NCI-H187 (cell line): ENCODE measurements around the gene PNMA5.

Source experiments
- DNase-seq, 2 experiments: peaks; one replicate each; lab custom pipeline; 2025; lab: John Stamatoyannopoulos, UW

Gene PNMA5

GRCh38 chrX:152958524-152959465 is 35.1 kb downstream of the PNMA5 start:
- DNase-seq, result peak; percentile 86 to 95

DNA sequence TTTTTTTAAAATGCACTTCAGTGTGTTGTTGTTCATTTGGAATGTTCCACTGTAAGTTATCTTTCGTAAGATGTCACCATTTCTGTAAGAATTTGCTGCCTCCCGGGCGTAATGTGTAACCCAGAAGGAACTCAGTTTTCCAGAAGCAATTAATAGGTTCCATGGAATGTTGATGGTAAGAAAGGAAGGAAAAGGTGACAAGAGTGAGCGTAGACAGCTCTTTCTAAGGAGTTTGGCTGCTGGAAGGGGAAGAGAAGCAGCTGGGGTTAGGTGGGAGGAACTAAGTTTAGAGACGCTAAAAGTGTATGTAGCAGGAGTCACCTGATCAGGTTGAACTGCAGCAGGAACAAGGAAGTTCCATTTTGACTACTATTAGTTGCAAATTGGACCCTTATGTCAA is 35.9 kb downstream of the PNMA5 start:
- DNase-seq, result no peak

GRCh38 chrX:152950786-152951185 is 43.1 kb downstream of the PNMA5 start:
- DNase-seq, result no peak

GRCh38 chrX:152949114-152949513 is 44.8 kb downstream of the PNMA5 start:
- DNase-seq, result no peak

- DNase-seq, result no peak
Observed at GRCh38 chrX:152946681-152947080, 47.2 kb downstream of the PNMA5 start.

DNA sequence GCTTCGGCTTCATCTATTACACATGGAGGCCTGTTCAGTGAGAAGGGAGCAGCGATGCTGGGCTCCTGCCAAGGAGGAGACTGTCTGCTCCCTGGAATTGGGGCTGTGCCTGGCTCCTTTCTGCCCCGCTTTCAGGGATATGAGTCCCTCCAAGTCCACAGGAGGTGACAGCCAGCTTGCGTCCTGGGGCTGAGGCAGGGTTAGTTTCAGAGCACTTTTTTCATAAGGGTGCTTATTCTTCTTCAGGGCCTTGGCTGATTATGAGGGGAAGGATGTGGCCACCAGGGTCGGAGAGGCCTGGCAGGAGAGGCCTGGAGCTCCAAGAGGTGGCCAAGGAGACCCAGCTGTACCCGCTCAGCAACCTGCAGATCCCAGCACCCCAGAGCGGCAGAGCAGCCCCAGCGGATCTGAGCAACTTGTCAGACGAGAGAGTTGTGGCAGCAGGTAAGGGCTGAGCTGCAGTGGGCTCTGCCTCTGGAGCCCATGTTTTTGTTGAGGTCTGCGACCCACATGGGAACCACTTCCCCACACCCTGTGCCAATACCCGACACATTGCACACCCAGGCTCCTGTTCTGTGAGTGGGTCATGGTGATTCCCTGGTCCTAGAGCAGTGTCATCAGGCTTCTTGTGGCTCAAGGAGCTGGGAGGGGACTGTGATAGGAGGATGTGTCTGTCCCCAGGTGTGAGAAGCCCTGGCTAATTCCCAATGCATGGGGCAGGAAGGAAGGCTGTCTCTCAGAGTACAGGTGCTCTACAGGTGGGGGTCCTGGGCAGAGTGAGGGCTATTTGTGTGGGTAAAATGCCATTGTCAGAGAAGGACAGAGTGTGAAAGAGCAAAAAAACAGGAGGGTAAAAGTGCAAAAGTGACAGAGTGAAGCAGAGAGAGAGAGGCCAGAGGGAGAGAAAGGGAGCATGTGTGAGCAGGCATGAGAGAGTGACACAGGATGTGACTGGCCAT is 48.6 kb downstream of the PNMA5 start:
- DNase-seq, result no peak

DNA sequence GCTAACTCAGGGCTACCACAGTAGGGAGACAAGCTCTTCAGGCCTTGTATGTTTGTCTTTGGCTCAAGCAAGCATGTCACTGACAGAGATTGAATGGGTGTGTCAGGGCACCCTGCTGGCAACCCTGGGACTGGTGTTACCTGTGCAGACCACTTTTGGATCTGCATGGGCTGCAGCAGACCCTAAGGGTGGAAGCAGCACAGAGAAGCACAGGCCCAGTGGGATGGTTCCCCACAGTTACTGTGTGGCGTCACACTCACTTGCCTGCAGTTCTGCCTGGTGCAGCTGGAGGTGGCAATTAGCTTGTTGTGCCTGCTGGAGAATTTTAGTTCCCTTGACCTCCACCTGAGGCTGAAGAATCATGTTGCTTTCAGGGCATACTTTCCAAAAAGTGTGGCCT is 50.1 kb downstream of the PNMA5 start:
- DNase-seq, result no peak

DNA sequence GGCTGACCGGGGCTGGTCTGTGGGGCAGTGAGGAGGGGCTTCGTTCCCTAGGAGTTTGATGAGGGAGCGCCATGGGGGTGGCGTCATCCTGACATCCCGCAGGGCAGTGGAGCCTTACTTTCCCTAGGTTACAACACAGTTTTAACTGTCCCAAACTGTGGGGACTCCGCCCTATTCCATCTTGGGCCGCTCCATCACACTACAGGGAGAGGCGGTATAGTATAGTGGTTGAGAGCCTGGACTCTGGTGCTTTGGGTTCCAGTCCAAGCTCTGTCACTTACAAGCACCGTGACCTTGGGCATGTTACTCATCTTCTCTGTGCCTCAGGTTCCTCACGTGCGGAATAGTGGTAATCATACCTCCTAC is 51.9 kb downstream of the PNMA5 start:
- DNase-seq, result no peak

- peak; percentile 90 to 92 for DNase-seq
Observed at GRCh38 chrX:152941328-152942076, 52.4 kb downstream of the PNMA5 start.
